Psoas muscle (tissue), 8 donors: ENCODE results near the gene ANKAR. TPM values are rescaled to one million over a fixed set of nuclear protein-coding genes. Genes with fewer than 3 reads are reported as not detected.

Source experiments
- ATAC-seq, 4 donors: fragments of 200-7000 bp; cut with Tn5 transposase; one replicate each; pipeline ENCODE4 v1.9.1; 2020; ENCODE audit warnings: moderate library complexity in 3 of 4, mild to moderate bottlenecking in 2 of 4
- DNase-seq, 2 donors: peaks; one replicate each; pipeline ENCODE4 v3.0.0-alpha.2; 2020
- H3K27ac ChIP-seq: fragments of 200-600 bp; one replicate; pipeline ENCODE4 v1.8.0; 2022
- H3K27me3 ChIP-seq, 3 donors: fragments of 200-600 bp in 1 of 3; one replicate each; pipeline versions ENCODE4 v1.6.1 to v1.8.0; 2013 to 2022; ENCODE audit warnings: low read length in 2 of 3, mild to moderate bottlenecking in 2 of 3, moderate library complexity in 1 of 3; ENCODE audit not compliant: insufficient read depth in 3 of 3
- H3K36me3 ChIP-seq, 2 donors: fragments of 200-600 bp in 1 of 2; one replicate each; pipeline versions ENCODE4 v1.6.1 to v1.8.0; 2013 to 2022; ENCODE audit warnings: low read depth in 1 of 2, mild to moderate bottlenecking in 1 of 2, moderate library complexity in 1 of 2; ENCODE audit not compliant: insufficient read depth in 1 of 2
- H3K4me1 ChIP-seq: fragments of 200-600 bp; one replicate; pipeline ENCODE4 v1.8.0; 2022
- H3K4me3 ChIP-seq: fragments of 200-600 bp; one replicate; pipeline ENCODE4 v1.8.0; 2022; ENCODE audit warnings: mild to moderate bottlenecking
- H3K9me3 ChIP-seq: fragments of 200-600 bp; one replicate; pipeline ENCODE4 v1.8.0; 2022
- CTCF ChIP-seq: fragments of 200-600 bp; IDR thresholded peaks from one replicate; pipeline ENCODE4 v1.8.0; 2022; ENCODE audit warnings: antibody characterized with exemption
- WGBS, 3 donors: extraction: QIAGEN DNeasy Blood & Tissue Kit; methylation state at CpG; one replicate each; pipeline versions ENCODE4 v1.1.6 to v1.1.7; 2013; 5-methylcytosine and 5-hydroxymethylcytosine counted together
- intact Hi-C, 2 donors: fragments of 100-400 bp; cut with DNase I; formaldehyde crosslinking; loops; one replicate each; pipeline versions ENCODE4 v1.11.0 to v1.14.2; 2022
- polyA plus RNA-seq, 3 donors: library from polyadenylated mRNA; stranded (reverse); fragments of 200-250 nt; gene quantifications; one replicate each; pipeline ENCODE4 v1.2.3, GENCODE V29; 2013
- total RNA-seq, 4 donors: library from RNA; stranded (reverse); fragmentation: NEBNext Ultra II Directional in 2 of 4; extraction: Animal tissue kit (Norgen Biotek cat#: 25700) in 2 of 4; gene quantifications; one replicate each; pipeline versions ENCODE4 v1.2.1 to v1.2.4, GENCODE V29; 2021 to 2023
- donor health status: healthy with polysubstance abuse.
- donor health status: DM: no; HTN: no; CAD: no; lungs with moderate emphysema.
- donor health status: Bipolar disorder and iron deficiency.
- donor health status: healthy.
- donor health status: DM: yes; HTN: yes; CAD: no.
- donor health status: DM: no; HTN: no; CAD: no.
- donor health status: DM: no; HTN: no; CAD: no.
- donor health status: DM: yes; HTN: yes; CAD: no.

Gene ANKAR
- total and polyA plus RNA-seq, 7 donors: 0.72 to 8.7 (median 4.1) TPM

DNA sequence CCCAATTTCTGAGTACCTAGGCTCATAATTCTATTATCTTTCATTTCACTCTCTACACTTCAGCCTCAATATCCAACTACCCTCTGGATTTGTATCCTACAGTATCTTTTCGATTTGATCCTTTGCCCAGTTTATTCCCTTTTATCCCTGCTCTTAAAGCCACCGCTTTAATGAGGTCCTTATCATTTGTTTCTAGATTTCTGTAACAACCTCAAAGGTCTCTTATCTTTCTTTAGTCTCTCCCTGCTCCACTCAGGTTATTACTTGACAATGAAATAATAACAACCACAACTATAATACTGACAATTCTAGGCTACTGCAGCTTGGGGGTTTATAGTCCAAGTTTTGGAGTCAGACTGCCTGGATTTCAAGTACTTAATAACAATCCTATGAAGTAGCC, 39.1 kb upstream of the ANKAR start:
- H3K36me3 ChIP-seq: no peaks in the 10 kb centered on the region
- intact Hi-C loops: no loop called here
- H3K9me3 ChIP-seq: no peaks in the 10 kb centered on the region
- DNase-seq (no peak), ATAC-seq (no peak)
- TF ChIP-seq CTCF: no peak
- no peak overlapping the region for H3K4me3 ChIP-seq
- no peak overlapping the region for H3K27ac ChIP-seq
- no peaks in the 10 kb centered on the region for H3K27me3 ChIP-seq
- H3K4me1 ChIP-seq: no peaks in the 10 kb centered on the region
- WGBS, 3 donors: 86 to 96% (median 89%) methylated on average over 2 of the region's 2 CpGs

GRCh38 chr2:189638301-189639006, 36.0 kb upstream of the ANKAR start:
- Histone ChIP-seq H3K36me3 (no peaks in the 10 kb centered on the region), H3K27ac (no peak overlapping the region), H3K27me3 (no peaks in the 10 kb centered on the region), H3K9me3 (no peaks in the 10 kb centered on the region), H3K4me1 (no peaks in the 10 kb centered on the region), H3K4me3 (no peak overlapping the region)
- no peak for TF ChIP-seq CTCF
- intact Hi-C loops: no loop called here
- DNase-seq (no peak), ATAC-seq (no peak)
- WGBS, 3 donors: 92 to 96% (median 94%) methylated on average over 4 of the region's 4 CpGs

- intact Hi-C loops: no loop called here
- Histone ChIP-seq H3K27ac (no peak overlapping the region), H3K36me3 (no peaks in the 10 kb centered on the region), H3K4me1 (no peaks in the 10 kb centered on the region), H3K27me3 (no peaks in the 10 kb centered on the region), H3K4me3 (no peak overlapping the region), H3K9me3 (no peaks in the 10 kb centered on the region)
- no peak for TF ChIP-seq CTCF
- DNase-seq (no peak), ATAC-seq (no peak)
- WGBS, 3 donors: 57 to 58% (median 57%) methylated on average over 3 of the region's 3 CpGs
Observed at GRCh38 chr2:189639007-189639609, 35.4 kb upstream of the ANKAR start.

DNA sequence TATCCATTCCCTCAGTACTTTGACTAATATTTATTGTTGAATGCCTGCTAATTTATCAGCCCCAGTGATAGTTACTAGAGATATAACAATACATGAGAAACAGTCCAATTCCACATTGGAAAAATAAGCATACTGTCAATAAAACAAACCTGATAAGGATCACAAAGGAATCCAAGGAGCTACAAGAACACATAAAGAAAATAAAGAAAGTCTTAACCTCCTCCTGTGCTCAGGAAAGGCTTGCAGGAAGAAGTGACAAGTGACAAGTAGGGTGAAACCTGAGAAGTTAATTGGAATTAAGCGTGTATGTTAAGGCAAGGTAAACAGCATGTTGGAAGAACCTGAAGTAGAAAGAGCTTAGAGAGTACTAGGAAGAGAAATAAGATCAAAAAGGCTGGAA, 33.5 kb upstream of the ANKAR start:
- Histone ChIP-seq H3K36me3 (no peaks in the 10 kb centered on the region), H3K27ac (no peak overlapping the region), H3K9me3 (no peaks in the 10 kb centered on the region), H3K4me1 (no peaks in the 10 kb centered on the region), H3K4me3 (no peak overlapping the region), H3K27me3 (no peaks in the 10 kb centered on the region)
- no peak for TF ChIP-seq CTCF
- intact Hi-C loops: no loop called here
- ATAC-seq: no peak
- 37 to 44% (median 42%) methylated on average over 1 of the region's 1 CpG for WGBS, 3 donors
- no peak for DNase-seq
